Gastrocnemius medialis (tissue), 4 donors: ENCODE results near the gene USH2A.

Source experiments
- CTCF ChIP-seq, 5 experiments: fragments of 450-650 bp in 3 of 5; fragments of 200-600 bp in 2 of 5; sonication (generic) in 2 of 5; IDR thresholded peaks in 4 of 5; conservative IDR thresholded peaks in 1 of 5; 1 replicate in 4 of 5; 2 replicates in 1 of 5; pipeline ENCODE4 v1.5.1; 2016 to 2019; ENCODE audit warnings: antibody characterized with exemption in 5 of 5, mild to moderate bottlenecking in 3 of 5, moderate library complexity in 3 of 5
- POLR2A ChIP-seq, 2 donors: fragments of 450-650 bp; IDR thresholded peaks; one replicate each; pipeline ENCODE4 v1.6.1; 2017; ENCODE audit warnings: antibody characterized with exemption in 2 of 2, mild to moderate bottlenecking in 2 of 2, moderate library complexity in 2 of 2

GRCh38 chr1:215825056-215825455 is 598.2 kb downstream of the USH2A start:
- TF ChIP-seq POLR2A (IDR thresholded peaks at IDR 0.05) (no peak), CTCF (IDR thresholded peaks at IDR 0.05 in 4 of 5, conservative IDR thresholded peaks at IDR 0.05 in 1 of 5) (no peak)
